Measurements from ENCODE around the gene SGPL1.
A peak's percentile ranks its signal among the peaks of the same experiment; 100 is the strongest.
"Not testable (repeated sequence)": the region's sequence is repeated elsewhere in the genome, so short reads cannot be mapped to it uniquely, and the experiment has no call there.

SGPL1 gene

GRCh38 chr10:70846795-70847194 lies 31.0 kb downstream of the SGPL1 start:
- DNase-seq = no peak

- DNase-seq = no peak
Measured at GRCh38 chr10:70847659-70848360, 32.1 kb downstream of the SGPL1 start.

- DNase-seq = no peak
Measured at GRCh38 chr10:70849582-70850016, 33.9 kb downstream of the SGPL1 start.

- DNase-seq = no peak
Measured at GRCh38 chr10:70850097-70850496, 34.3 kb downstream of the SGPL1 start.

GRCh38 chr10:70851597-70852475 lies 36.1 kb downstream of the SGPL1 start:
- peak; percentile 40 for DNase-seq

- no peak for DNase-seq
Measured at GRCh38 chr10:70853038-70853437, 37.3 kb downstream of the SGPL1 start.

GRCh38 chr10:70853457-70853856 lies 37.7 kb downstream of the SGPL1 start:
- DNase-seq = no peak

GRCh38 chr10:70856454-70856853 lies 40.7 kb downstream of the SGPL1 start:
- no peak for DNase-seq

GRCh38 chr10:70858759-70859158 lies 43.0 kb downstream of the SGPL1 start:
- peak; percentile 90 for DNase-seq

GRCh38 chr10:70861495-70862197 lies 45.9 kb downstream of the SGPL1 start:
- DNase-seq = not testable (repeated sequence)

- no peak for DNase-seq
Measured at GRCh38 chr10:70863470-70864160, 47.9 kb downstream of the SGPL1 start.

- DNase-seq = no peak
Measured at GRCh38 chr10:70864935-70865334, 49.2 kb downstream of the SGPL1 start.

GRCh38 chr10:70866424-70866823 lies 50.7 kb downstream of the SGPL1 start:
- no peak for DNase-seq

- DNase-seq = no peak
Measured at GRCh38 chr10:70872291-70872690, 56.5 kb downstream of the SGPL1 start.

GRCh38 chr10:70874061-70874460 lies 58.3 kb downstream of the SGPL1 start:
- no peak for DNase-seq

GRCh38 chr10:70879207-70879606 lies 63.5 kb downstream of the SGPL1 start:
- no peak for DNase-seq

- DNase-seq = peak; percentile 86
Measured at GRCh38 chr10:70880077-70880534, 64.4 kb downstream of the SGPL1 start.

- no peak for DNase-seq
Measured at GRCh38 chr10:70884741-70885140, 69.0 kb downstream of the SGPL1 start.

GRCh38 chr10:70885481-70885880 lies 69.7 kb downstream of the SGPL1 start:
- no peak for DNase-seq

GRCh38 chr10:70885931-70886903 lies 70.5 kb downstream of the SGPL1 start:
- DNase-seq = no peak

- DNase-seq = no peak
Measured at GRCh38 chr10:70886921-70887665, 71.3 kb downstream of the SGPL1 start.
